Panc1 (cell line): Measurements from ENCODE around the gene CTTNBP2NL. TPM values are rescaled to one million over a fixed set of nuclear protein-coding genes. Genes with fewer than 3 reads are reported as not detected.

ENCODE experiments used
- ATAC-seq: fragments of 200-7000 bp; cut with Tn5 transposase; 2 replicates; pipeline ENCODE4 v1.9.1; 2020; ENCODE audit warnings: mild to moderate bottlenecking, moderate library complexity
- BruUV-seq: library from RNA; stranded (reverse); fragments of 400-500 nt; replicated peaks from 2 replicates; lab custom pipeline; 2021; lab: Mats Ljungman, UMichigan
- CTCF ChIA-PET: fragments of 300-600 bp; sonication (Branson Sonifier 250); formaldehyde crosslinking; loops from one replicate; lab custom pipeline; 2022; ENCODE audit warnings: antibody characterized with exemption; lab: Charles Lee
- POLR2A ChIA-PET: fragments of 300-600 bp; sonication (Branson Sonifier 250); formaldehyde crosslinking; loops from one replicate; lab custom pipeline; 2022; ENCODE audit warnings: antibody characterized with exemption; lab: Charles Lee
- DNase-seq: peaks from one replicate; pipeline ENCODE4 v3.0.0-alpha.2; 2010; ENCODE audit warnings: low read depth, low spot score
- H3K27ac ChIP-seq: 2 replicates; pipeline ENCODE4 v1.5.1; 2011; ENCODE audit warnings: mild to moderate bottlenecking, low read length, inconsistent platforms
- H3K27me3 ChIP-seq: fragments of 200-500 bp; sonication (Bioruptor generic); 2 replicates; pipeline ENCODE4 v1.6.0; 2014; ENCODE audit warnings: low read length, inconsistent platforms; ENCODE audit not compliant: control insufficient read depth, insufficient read depth
- H3K36me3 ChIP-seq: fragments of 200-500 bp; sonication (Bioruptor generic); 2 replicates; pipeline ENCODE4 v1.5.1; 2014; ENCODE audit warnings: inconsistent platforms, mild to moderate bottlenecking, low read length, moderate library complexity; ENCODE audit not compliant: control insufficient read depth, insufficient read depth
- H3K4me1 ChIP-seq: 2 replicates; pipeline ENCODE4 v1.5.1; 2011; ENCODE audit warnings: inconsistent platforms, mild to moderate bottlenecking, low read length, moderate library complexity; ENCODE audit not compliant: control insufficient read depth, insufficient read depth
- H3K4me3 ChIP-seq, 2 experiments: 2 replicates each; pipeline ENCODE4 v1.5.1; 2011 to 2012; ENCODE audit warnings: low read depth in 2 of 2, low read length in 2 of 2, mild to moderate bottlenecking in 2 of 2, inconsistent platforms in 1 of 2, moderate library complexity in 1 of 2
- H3K9me3 ChIP-seq: fragments of 200-500 bp; sonication (Bioruptor generic); 2 replicates; pipeline ENCODE4 v1.5.1; 2014; ENCODE audit warnings: low read depth, mild to moderate bottlenecking, inconsistent platforms, low read length, moderate library complexity; ENCODE audit not compliant: control insufficient read depth, insufficient read depth
- CTCF ChIP-seq: fragments of 450-650 bp; IDR thresholded peaks from 2 replicates; pipeline ENCODE4 v1.5.1; 2017; ENCODE audit warnings: mild to moderate bottlenecking
- POLR2AphosphoS5 ChIP-seq: IDR thresholded peaks from 2 replicates; pipeline ENCODE4 v1.6.1; 2012; ENCODE audit warnings: mild to moderate bottlenecking, low read depth, low read length, moderate library complexity
- REST ChIP-seq, 2 experiments: IDR thresholded peaks; 2 replicates each; pipeline ENCODE4 v1.6.1; 2011 to 2012; ENCODE audit warnings: low read depth in 2 of 2, control low read depth in 1 of 2, low read length in 1 of 2, mild to moderate bottlenecking in 1 of 2, moderate library complexity in 1 of 2; ENCODE audit not compliant: insufficient read depth in 1 of 2
- TCF7L2 ChIP-seq: IDR thresholded peaks from 2 replicates; pipeline ENCODE4 v1.6.1; 2011; ENCODE audit warnings: mild to moderate bottlenecking, low read depth, low read length, inconsistent platforms
- in situ Hi-C: cut with HindIII; loops from 2 replicates; pipeline ENCODE4 v1.10.0; 2016; ENCODE audit warnings: low sequenced_read_pairs, low pct_unique_long_range_greater_than_20kb
- intact Hi-C: fragments of 100-400 bp; cut with micrococcal nuclease; formaldehyde crosslinking; loops from one replicate; pipeline ENCODE4 v1.10.0; 2022; ENCODE audit not compliant: unreplicated experiment
- total RNA-seq: library from RNA; stranded (reverse); gene quantifications from one replicate; pipeline ENCODE4 v1.2.1, GENCODE V29; 2021; ENCODE audit not compliant: unreplicated experiment

CTTNBP2NL gene
- total RNA-seq, 1 experiment from 2014 or later = 18.4 TPM

- Histone ChIP-seq H3K9me3 (no peaks in the 10 kb centered on the region), H3K36me3 (no peaks in the 10 kb centered on the region), H3K4me3 (peak overlapping the region; percentile 46 to 73), H3K4me1 (peaks cover 14% of the 10 kb centered on the region), H3K27ac (peak overlapping the region; percentile 89), H3K27me3 (no peaks in the 10 kb centered on the region)
- BruUV-seq = no TSS peak
- intact Hi-C loops (loop anchor here (1.0 to 5.0 kb wide), 3 partner anchors 75 to 316 kb away; partner anchors contain the start of gene RHOC), in situ Hi-C loops (no loop called here)
- ATAC-seq (peak; percentile 87), DNase-seq (peak; percentile 91)
- CTCF ChIA-PET = interaction anchor here (0.6 to 1.2 kb wide), 7 partner anchors 10 to 267 kb away, joined by 3 to 10 read pairs (median 3); no protein-coding TSS in a partner anchor
- peak; percentile 77 for TF ChIP-seq TCF7L2
- peak; percentile 86 for TF ChIP-seq CTCF
- peak; percentile 48; the same call in 1 of the 2 replicates for TF ChIP-seq POLR2AphosphoS5
- no peak for TF ChIP-seq REST (IDR thresholded peaks at IDR 0.05; ENCODE audit: insufficient read depth in 1 of 2, low read depth in 2 of 2, low read length in 1 of 2)
- POLR2A ChIA-PET = interaction anchor here (0.6 kb wide), 2 partner anchors 30 to 457 kb away, joined by 5 read pairs; no protein-coding TSS in a partner anchor
These were observed 5.0 kb upstream of the CTTNBP2NL start for GRCh38 chr1:112390775-112391602.

- Histone ChIP-seq H3K27me3 (no peaks in the 10 kb centered on the region), H3K27ac (peak overlapping the region; percentile 89), H3K4me1 (peaks cover 14% of the 10 kb centered on the region), H3K4me3 (peak overlapping the region; percentile 46 to 73), H3K9me3 (no peaks in the 10 kb centered on the region), H3K36me3 (peaks cover 2% of the 10 kb centered on the region; the same call in 1 of the 2 replicates)
- ATAC-seq = no peak
- TF ChIP-seq TCF7L2 (no peak), REST (IDR thresholded peaks at IDR 0.05; ENCODE audit: insufficient read depth in 1 of 2, low read depth in 2 of 2, low read length in 1 of 2) (no peak)
- in situ Hi-C loops = no loop called here
- intact Hi-C loops = loop anchor here (1.0 to 5.0 kb wide), 3 partner anchors 75 to 315 kb away; partner anchors contain the start of gene RHOC
- BruUV-seq = no TSS peak
- POLR2A ChIA-PET = interaction anchor here (0.6 kb wide), 1 partner anchor 457 kb away, joined by 5 read pairs; no protein-coding TSS in a partner anchor
- DNase-seq = no peak
- CTCF ChIA-PET = no interaction called here
These were observed 4.4 kb upstream of the CTTNBP2NL start for GRCh38 chr1:112391603-112391940.
